Pancreas (tissue), 10 donors: ENCODE data around the gene ILK. TPM values are rescaled to one million over a fixed set of nuclear protein-coding genes. Genes with fewer than 3 reads are reported as not detected.
A peak's percentile ranks its signal among the peaks of the same experiment; 100 is the strongest.

Source experiments
- ATAC-seq, 4 donors: fragments of 200-7000 bp; cut with Tn5 transposase; one replicate each; pipeline versions ENCODE4 v1.8.0 to v1.9.1; 2020; ENCODE audit warnings: mild to moderate bottlenecking in 4 of 4, moderate library complexity in 4 of 4
- DNase-seq, 6 donors: peaks; one replicate each; pipeline ENCODE4 v3.0.0-alpha.2; 2020
- FAIRE-seq: peaks from 2 replicates; lab custom pipeline; 2012; peaks lifted over from hg19 to GRCh38; lab: Jason Lieb, UNC
- H3K27ac ChIP-seq, 4 donors: fragments of 200-600 bp; sonication (generic); 1 replicate in 3 of 4; 2 replicates in 1 of 4; pipeline versions ENCODE4 v1.5.0 to v1.8.0; 2020
- H3K27me3 ChIP-seq, 4 donors: fragments of 200-600 bp; one replicate each; pipeline ENCODE4 v1.8.0; 2021
- H3K36me3 ChIP-seq, 3 donors: fragments of 200-600 bp; sonication (generic) in 1 of 3; one replicate each; pipeline versions ENCODE4 v1.5.0 to v1.8.0; 2020 to 2021
- H3K4me1 ChIP-seq, 3 donors: fragments of 200-600 bp; one replicate each; pipeline ENCODE4 v1.8.0; 2021
- H3K4me3 ChIP-seq, 4 donors: fragments of 200-600 bp; sonication (generic) in 2 of 4; one replicate each; pipeline versions ENCODE4 v1.5.0 to v1.8.0; 2020 to 2021
- H3K9me3 ChIP-seq, 4 donors: fragments of 200-600 bp; one replicate each; pipeline ENCODE4 v1.8.0; 2021
- WGBS, 2 donors: extraction: QIAGEN DNeasy Blood & Tissue Kit; methylation state at CpG; one replicate each; pipeline ENCODE4 v1.1.7; 2013; 5-methylcytosine and 5-hydroxymethylcytosine counted together
- intact Hi-C, 3 donors: fragments of 100-400 bp; cut with DNase I; formaldehyde crosslinking; loops; one replicate each; pipeline versions ENCODE4 v1.11.1 to v1.14.2; 2022
- polyA plus RNA-seq, 2 donors: library from polyadenylated mRNA; stranded (reverse); fragments of 200-250 nt; gene quantifications; one replicate each; pipeline ENCODE4 v1.2.3, GENCODE V29; 2013
- total RNA-seq, 6 donors: library from RNA; stranded (reverse); fragmentation: NEBNext Ultra II Directional in 4 of 6; extraction: Animal tissue kit (Norgen Biotek cat#: 25700) in 4 of 6; gene quantifications; one replicate each; pipeline versions ENCODE4 v1.2.1 to v1.2.4, GENCODE V29; 2021 to 2023
- TF ChIP-seq, protein P1 (sequence below), 4 donors: fragments of 200-600 bp; sonication (generic) in 3 of 4; IDR thresholded peaks; one replicate each; pipeline versions ENCODE4 v1.5.0 to v1.8.0; 2021; ENCODE audit warnings: antibody characterized with exemption in 4 of 4
- donor health status: healthy with polysubstance abuse.
- donor health status: DM: no; HTN: no; CAD: no; lungs with moderate emphysema.
- donor health status: DM: no; HTN: no; CAD: no.
- donor health status: control.
- donor health status: control.
- donor health status: Bipolar disorder and iron deficiency.
- donor health status: DM: yes; HTN: yes; CAD: no.
- donor health status: DM: no; HTN: no; CAD: no.
- donor health status: DM: no; HTN: no; CAD: no.
- donor health status: DM: yes; HTN: yes; CAD: no.

ILK gene
- total and polyA plus RNA-seq, 8 donors = 47.9 to 137 (median 70.4) TPM

DNA sequence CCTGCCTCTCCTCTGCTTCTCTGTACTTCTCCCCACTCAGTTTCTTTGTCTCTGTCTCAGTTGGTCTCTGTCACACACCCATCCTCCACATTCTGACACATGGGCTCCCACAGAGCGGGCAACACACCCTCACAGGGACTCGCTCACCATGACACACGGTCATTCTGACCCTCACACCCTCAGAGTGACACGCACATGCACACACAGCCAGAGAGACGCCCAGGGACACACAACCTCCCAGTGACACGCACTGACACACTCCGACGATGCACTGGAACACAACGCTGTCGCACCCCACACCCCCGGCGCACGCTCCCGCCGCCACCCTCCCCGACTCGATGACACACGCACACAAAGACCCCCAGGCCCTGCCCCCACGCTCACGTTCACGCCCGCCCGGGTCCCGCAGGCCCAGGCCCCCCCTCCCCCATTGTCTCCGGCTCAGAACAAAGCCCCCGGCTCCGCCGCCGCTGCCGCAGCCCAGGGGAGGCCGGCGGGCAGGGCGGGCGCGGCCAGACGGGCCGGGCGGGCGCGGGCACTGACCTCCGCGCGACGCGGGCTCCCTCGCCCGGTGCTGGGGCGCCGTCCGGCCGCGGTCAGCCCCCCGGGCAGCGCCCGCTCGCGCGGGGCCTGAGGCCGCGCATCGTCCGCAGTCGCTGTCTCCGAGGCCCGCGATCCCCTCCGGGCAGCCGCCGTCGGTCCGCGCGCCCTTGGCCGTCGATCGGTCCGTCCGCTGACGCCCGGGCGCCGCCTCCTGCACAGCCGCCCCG lies 51.6 kb downstream of the ILK start:
- ATAC-seq (peak; percentile 40 to 71 (median 58)), FAIRE-seq (no peak), DNase-seq (peak in 2 of 6 donors; percentile 23 to 55)
- H3K36me3 ChIP-seq = no peaks in the 10 kb centered on the region
- no peaks in the 10 kb centered on the region for H3K9me3 ChIP-seq
- 10 to 11% methylated on average over 60 to 84 of the region's 84 CpGs for WGBS, 2 donors
- peak overlapping the region in 2 of 4 donors; percentile 25 to 29 for H3K4me3 ChIP-seq
- no peaks in the 10 kb centered on the region for H3K27me3 ChIP-seq
- H3K4me1 ChIP-seq = no peaks in the 10 kb centered on the region
- no peak overlapping the region for H3K27ac ChIP-seq
- intact Hi-C loops = no loop called here
- TF ChIP-seq, protein P1, sequence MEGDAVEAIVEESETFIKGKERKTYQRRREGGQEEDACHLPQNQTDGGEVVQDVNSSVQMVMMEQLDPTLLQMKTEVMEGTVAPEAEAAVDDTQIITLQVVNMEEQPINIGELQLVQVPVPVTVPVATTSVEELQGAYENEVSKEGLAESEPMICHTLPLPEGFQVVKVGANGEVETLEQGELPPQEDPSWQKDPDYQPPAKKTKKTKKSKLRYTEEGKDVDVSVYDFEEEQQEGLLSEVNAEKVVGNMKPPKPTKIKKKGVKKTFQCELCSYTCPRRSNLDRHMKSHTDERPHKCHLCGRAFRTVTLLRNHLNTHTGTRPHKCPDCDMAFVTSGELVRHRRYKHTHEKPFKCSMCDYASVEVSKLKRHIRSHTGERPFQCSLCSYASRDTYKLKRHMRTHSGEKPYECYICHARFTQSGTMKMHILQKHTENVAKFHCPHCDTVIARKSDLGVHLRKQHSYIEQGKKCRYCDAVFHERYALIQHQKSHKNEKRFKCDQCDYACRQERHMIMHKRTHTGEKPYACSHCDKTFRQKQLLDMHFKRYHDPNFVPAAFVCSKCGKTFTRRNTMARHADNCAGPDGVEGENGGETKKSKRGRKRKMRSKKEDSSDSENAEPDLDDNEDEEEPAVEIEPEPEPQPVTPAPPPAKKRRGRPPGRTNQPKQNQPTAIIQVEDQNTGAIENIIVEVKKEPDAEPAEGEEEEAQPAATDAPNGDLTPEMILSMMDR (IDR thresholded peaks at IDR 0.05) = no peak

DNA sequence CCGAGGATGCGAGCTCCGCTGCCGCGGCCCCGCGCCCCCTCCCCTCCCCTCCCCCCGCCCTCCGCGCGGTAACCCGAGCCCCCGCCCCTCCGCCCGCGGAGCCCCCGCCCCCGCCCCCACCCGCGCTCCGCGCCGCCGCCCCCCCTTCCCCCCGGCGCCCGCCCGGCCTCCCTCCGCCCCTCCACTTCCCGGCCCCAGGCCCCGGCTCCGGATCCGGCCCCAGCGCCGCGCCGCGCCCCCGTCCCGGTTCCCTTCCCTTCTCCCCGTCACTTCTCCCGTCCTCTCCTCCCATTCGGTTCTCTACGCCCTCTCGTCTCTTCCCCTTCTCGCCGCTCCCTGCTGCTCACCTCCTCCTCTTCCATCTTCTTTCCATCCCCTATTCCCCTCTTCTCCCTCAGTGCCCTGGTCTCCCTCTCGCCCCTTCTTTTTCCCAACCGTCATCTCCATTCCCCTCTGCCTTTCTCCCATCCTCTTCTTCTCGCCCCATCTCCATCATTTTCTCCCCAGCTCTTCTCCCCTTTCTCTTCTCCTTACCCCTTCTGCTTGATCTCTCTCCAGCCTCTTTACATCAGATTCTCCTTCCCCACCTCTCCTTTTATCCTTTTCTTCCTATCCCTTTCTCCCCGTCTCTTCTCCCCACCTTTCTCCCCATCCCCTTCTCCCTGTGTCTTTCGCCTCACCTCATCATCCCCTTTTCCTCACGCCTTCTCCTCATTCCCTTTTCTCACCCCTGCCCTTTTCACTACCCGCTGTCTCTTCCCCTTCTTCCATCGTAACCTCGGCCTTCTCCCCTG lies 52.4 kb downstream of the ILK start, which contains the start of gene DCHS1:
Gene DCHS1 (minus strand): TSS at position 20 of the 794 bp plus-strand sequence. CDS start 14,196 bp downstream, outside the sequence.
- 24 to 50% methylated on average over 15 to 38 of the region's 56 CpGs for WGBS, 2 donors
- DNase-seq (peak in 1 of 6 donors; percentile 30), FAIRE-seq (no peak), ATAC-seq (peak in 2 of 4 donors; percentile 23 to 37)
- Histone ChIP-seq H3K27me3 (no peaks in the 10 kb centered on the region), H3K4me3 (peak within 1 kb of the TSS in 2 of 4 donors; percentile 25 to 29), H3K27ac (no peak within 1 kb of the TSS), H3K9me3 (no peaks in the 10 kb centered on the region), H3K36me3 (no peaks in the 10 kb centered on the region), H3K4me1 (no peaks in the 10 kb centered on the region)
- TF ChIP-seq, protein P1 (IDR thresholded peaks at IDR 0.05) = no peak
- intact Hi-C loops = no loop called here

- intact Hi-C loops = no loop called here
- TF ChIP-seq, protein P1 (IDR thresholded peaks at IDR 0.05) = no peak
- H3K36me3 ChIP-seq = no peaks in the 10 kb centered on the region
- DNase-seq = no peak
- FAIRE-seq = no peak
- WGBS, 2 donors = 75 to 77% methylated on average over 4 of the region's 4 CpGs
- H3K27me3 ChIP-seq = no peaks in the 10 kb centered on the region
- H3K4me1 ChIP-seq = no peaks in the 10 kb centered on the region
- H3K9me3 ChIP-seq = no peaks in the 10 kb centered on the region
- no peak for ATAC-seq
- no peak overlapping the region for H3K27ac ChIP-seq
- H3K4me3 ChIP-seq = no peak overlapping the region
Observed at GRCh38 chr11:6656584-6656915, 53.0 kb downstream of the ILK start.

GRCh38 chr11:6656936-6657335 lies 53.4 kb downstream of the ILK start:
- 73 to 80% methylated on average over 5 of the region's 5 CpGs for WGBS, 2 donors
- no peaks in the 10 kb centered on the region for H3K27me3 ChIP-seq
- H3K4me1 ChIP-seq = no peaks in the 10 kb centered on the region
- no peaks in the 10 kb centered on the region for H3K36me3 ChIP-seq
- no peaks in the 10 kb centered on the region for H3K9me3 ChIP-seq
- no peak for FAIRE-seq
- no peak for ATAC-seq
- DNase-seq = no peak
- no peak overlapping the region for H3K4me3 ChIP-seq
- intact Hi-C loops = no loop called here
- H3K27ac ChIP-seq = no peak overlapping the region
- TF ChIP-seq, protein P1 (IDR thresholded peaks at IDR 0.05) = no peak
